Stimulated activated CD4-positive, alpha-beta T cell treated with anti-CD3 and anti-CD28 coated beads, Interleukin-1b, Interleukin-23, amount 100 ng/mL, for 4 hours (primary cell): ENCODE results near the gene MAD1L1.

Source experiments
- DNase-seq, 2 donors: peaks; one replicate each; pipeline ENCODE4 v3.0.0-alpha.2; 2020; ENCODE audit warnings: low read depth in 2 of 2

MAD1L1 gene

DNA sequence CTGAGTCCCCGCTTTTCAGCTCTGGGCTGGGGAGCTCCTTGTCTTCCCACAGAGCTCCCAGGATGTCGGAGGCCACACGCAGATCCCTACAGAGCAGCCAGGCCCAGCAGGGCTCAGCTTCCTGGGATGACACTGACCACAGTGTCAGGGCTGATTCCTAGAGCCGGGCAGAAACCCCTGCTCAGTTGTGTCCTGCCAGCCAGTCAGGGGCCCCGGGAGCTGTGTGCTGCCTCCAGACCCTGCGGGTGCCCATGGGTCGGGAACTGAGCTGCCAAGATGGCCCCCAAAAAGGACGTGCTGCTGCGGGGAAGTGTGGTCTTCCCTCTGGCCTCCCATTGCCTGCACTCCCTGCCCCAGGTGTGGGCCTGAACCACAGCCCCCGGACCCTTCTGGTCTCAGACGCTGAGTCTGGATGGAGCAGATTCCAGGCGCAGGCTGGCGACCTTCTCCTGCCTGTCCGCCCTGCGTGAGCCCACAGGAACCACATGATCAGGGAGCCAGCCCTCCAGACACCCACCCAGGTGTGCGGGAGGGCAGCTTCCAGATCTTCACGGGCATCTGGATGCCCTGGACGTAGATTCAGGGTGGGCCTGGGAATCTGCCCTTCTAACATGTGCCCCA, 217.4 kb downstream of the MAD1L1 start:
- no peak for DNase-seq

DNA sequence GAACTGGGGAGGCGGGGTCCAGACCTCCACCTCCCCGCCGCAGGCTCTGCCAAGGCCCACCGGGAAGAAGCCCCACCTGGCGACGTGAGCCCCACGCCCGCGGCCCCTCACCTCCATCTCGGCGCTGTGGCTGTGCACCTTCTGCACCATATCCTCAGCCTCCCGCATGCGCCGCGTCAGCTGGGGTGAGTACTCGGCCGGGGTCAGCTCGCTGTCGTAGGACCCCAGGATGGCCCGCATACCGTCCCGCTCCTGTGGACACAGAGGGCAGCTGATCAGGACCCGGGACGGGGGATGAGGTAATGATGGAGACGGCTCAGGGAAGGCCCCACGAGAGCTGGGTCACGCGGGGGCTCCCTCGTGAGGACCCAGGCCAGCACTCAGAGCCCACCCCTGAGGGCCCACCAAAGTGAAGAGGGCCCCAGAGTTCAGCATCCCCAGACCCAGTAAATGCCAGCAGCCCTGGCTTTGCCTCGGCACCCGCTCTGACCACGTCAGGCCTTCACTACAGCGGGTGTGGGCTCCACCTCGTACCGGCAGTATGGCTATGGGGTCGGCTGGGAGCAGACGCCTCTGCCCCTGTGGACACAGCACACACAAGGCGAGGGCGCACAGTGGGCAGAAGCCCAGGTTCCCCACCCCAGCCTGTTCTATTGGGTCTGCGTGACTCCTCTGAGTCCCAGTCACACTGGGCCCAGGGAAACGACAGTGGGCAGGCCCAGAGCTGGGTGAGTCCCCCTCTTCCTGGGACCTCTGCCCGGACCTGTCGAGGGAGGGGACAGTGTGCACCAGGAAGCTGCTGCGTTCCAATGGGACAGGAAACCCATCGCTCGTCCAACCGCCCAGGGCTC, 218.1 kb downstream of the MAD1L1 start:
- no peak for DNase-seq

DNA sequence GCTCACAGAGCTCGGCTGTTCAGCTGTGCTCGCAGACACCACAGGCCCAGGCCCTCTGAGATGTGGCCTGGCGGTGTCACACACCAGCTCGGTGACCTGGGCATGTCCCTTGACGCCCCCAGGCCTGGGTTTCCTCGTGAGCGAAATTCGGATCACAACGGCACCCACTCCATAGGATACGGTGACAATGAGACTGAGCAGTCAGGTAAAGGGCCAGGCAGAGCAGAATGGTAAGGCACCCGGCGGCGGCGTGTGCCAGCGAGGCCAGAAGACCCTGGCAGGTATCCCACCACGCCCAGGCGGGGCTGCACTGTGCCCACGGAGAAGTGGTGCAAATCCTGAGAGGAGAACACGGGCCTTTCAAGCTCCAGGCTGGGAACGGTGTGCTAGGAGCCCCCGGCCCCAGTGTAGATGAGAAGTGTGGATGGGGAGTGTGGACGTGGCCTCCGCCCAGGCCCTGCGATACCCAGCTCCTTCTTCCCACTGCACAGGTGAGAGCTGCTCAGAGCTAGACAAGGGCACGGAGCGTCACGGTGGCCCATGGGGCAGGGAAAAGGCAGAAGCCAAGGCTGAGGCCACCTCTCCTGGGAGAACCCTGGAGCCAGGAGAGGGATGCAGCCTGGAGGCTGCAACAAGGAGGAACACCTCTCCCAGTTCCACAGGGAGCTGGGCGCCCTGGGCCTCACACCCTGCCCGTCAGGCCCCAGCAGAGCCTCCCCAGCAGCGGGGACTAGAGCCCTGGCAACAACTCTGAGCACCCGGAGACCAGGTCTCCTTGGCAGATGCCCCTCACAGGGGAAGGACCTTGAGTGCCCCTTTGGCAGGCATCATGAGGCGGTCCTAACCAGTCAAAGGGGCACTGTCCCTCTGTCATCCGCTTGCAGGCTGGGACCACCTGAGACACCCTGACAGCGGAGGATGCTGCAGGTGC, 219.1 kb downstream of the MAD1L1 start:
- no peak for DNase-seq

DNA sequence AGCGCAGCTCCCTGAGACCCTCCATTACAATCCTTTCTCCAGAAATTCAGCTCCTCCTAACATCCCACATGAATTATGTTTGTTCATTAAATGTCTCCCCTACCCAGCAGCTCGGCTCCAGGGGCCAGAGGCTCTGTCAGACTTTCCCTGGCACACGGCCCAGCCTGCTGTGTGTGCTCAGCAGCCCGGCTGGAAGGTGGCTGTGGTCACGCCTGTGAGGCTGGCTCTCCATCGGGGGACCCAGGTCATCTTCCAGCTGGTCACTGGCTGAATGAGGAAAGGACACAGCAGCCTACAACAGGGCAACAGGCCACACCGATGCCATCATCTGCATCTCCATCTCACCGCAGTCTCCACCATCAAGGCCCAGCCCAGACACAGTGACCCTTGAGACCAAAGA, 219.8 kb downstream of the MAD1L1 start:
- no peak for DNase-seq

DNA sequence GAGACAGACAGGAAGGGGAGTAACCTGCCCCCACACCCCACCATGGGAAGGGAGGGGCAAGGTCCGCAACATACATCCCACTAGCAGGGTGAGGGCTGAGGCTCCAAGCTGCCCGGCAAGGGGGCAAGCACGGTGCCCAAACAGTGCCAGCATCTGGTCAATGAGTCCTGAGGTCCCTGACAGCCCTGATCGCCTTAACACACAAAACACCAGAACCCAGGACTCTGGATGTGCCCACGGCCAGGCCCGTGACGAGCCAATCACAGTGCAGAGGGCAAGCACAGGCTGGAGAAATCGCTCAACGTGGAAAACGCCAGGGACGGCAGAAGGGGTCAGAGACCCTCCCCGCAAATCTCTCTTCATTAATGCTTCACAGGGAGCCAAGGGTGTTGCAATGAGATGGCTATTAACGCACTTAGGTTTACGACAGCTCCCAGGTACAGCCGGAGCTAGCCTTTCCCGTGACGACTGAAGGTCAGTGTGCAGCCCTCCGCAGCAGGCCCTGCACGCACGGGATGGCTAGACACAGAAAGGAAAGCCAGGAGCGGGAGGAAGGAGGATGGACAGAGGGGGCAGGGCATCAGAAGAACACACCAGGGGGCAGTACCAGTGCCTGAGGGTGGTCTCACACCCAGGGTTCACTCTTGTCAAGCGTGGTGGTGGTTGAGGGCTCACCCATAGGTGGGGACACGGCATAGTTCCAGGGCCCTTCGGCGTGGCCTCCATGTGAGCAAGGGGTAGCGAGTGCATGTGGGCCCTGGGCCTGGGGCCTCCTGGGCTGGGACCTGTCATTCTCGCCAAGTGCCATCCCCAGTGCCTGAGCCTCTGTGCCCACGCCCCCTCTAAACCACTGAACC, 220.5 kb downstream of the MAD1L1 start:
- no peak for DNase-seq

DNA sequence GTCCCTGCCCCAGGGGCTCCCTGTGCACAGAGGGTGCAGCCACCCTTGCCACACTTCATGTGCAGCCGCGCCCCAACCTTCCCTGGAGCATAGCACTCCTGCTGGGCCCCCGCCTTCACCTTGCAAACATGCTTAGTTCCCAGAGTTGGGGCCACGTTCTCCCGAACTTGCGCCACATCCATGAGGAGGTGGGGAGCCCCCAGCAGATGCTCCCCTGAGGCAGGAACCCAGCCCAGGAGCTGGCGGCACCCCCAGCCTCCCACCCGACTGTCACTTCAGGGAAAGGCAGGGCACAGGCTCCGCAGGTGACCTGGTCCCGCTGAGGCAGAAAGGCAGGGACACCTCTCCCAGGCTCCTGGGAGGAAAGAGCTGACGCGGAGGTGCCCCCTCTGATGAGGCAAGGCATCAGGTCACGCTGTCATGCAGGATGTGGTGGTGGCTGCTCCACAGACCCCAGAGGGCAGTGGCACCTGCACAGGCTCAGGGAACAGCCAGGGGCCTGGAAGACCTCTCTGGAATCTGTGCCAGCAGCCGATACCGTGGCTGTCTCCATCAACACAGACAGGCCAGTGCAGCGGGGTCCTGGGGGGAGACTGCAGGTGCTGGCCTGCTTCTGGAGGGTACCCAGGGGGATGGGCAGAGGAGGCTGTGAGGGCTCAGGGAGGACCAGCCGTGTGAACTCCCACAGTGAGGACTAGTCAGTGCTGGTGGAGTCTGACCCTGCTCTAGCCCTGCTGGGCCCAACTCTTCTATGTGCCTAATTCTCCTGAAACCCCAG, 221.3 kb downstream of the MAD1L1 start:
- DNase-seq: no peak

DNA sequence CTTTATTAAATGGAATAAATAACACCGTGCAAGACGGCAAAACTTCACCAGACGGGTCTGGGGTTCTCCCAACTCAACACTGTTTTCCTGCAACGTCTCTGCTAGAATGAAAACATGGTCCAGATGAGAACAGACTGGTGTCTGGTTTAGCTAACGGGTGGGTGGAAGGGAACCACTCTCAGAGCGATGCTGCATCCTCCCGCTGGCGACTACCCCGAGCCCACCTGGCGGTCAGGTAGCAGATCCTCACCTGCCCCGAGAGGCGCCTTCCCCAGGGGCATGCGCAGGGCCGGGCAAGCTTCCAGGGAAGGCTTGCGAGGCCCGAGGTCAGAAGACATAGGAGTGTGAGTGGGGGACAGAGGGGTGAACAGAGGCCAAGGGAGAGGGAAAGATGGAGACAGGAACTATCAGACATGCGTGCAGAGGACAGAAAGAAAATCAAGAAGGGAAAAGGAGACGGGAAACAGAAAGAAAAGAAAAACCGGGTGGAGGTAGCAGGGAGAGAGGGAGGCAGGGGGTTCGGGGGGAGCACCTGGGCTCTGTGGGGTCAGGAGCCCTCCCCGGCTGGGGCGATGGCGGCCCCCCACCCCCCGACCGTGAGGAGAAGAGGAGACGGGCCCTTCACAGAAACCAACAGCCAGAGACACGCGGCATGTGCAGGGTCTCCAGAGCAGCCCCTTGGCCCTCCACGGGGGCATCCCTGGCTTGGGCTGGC, 222.0 kb downstream of the MAD1L1 start:
- DNase-seq: no peak

DNA sequence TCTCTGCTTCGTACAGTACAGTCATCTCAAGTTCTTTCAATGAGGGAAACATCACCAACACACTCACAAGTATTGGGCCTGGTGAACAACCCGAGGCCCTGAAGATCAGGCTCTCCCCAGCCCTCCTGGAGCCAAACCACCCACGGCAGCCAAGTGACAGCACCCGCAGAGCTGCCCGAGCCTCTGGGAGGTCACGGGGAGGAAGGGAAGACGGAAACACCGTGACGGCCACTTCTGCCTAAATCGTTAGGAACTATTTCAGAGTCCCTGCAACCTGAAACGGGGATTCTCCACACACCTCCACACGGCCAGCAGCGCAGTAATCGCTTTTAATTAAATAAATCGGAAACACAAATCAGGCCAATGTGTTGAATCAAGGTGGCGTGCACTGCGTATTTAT, 222.6 kb downstream of the MAD1L1 start:
- no peak for DNase-seq

DNA sequence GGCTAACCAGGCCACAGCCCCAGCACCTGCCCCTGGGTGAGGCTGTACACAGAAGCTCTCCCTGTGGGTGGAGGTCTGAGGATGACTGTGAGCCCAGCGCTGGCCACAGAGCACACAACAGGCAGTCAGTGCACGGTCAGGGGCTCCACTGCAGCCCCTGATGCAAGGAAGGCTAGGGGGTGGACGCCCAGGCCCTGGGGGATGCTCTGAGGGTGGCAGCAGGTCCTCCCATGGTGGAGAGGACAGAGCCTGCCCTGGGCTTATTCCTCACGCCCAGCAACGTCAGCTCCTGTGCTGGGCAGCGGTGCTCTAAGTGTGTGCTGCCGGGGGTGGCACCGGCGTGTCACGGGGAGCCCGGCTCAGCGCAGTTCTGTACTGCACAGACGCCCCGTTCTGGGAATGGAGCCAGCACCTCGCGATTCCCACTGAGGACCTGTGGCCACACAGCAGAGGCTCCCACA, 223.2 kb downstream of the MAD1L1 start:
- no peak for DNase-seq

DNA sequence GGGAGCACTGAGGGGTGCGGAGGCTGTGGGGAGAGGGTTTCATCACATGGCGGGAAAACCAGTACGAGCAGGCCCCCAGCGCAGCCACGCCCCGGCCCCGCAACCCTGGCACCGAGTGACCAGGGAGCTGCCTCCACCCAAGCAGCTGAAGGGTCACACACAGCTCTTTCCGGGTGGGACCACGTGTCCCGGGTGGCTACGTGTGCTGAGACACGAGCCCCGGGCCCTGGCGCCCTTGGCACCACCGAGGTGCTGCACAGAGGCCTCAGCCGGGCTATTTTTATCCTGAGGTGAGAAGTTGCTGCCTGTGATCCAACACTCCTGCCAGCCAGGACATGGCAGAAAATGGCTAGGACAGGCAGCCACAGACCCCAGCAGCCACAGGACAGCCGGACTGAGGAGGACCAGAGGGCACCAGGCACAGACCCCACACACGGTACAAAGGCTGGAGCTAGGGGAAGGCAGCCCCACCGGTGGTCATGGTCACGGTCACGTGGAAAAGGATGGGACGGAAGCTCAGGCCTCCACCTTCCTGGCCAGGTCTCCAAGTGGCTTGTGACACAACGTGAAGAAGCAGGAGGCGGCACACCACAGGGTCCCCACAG, 223.7 kb downstream of the MAD1L1 start:
- DNase-seq: no peak

DNA sequence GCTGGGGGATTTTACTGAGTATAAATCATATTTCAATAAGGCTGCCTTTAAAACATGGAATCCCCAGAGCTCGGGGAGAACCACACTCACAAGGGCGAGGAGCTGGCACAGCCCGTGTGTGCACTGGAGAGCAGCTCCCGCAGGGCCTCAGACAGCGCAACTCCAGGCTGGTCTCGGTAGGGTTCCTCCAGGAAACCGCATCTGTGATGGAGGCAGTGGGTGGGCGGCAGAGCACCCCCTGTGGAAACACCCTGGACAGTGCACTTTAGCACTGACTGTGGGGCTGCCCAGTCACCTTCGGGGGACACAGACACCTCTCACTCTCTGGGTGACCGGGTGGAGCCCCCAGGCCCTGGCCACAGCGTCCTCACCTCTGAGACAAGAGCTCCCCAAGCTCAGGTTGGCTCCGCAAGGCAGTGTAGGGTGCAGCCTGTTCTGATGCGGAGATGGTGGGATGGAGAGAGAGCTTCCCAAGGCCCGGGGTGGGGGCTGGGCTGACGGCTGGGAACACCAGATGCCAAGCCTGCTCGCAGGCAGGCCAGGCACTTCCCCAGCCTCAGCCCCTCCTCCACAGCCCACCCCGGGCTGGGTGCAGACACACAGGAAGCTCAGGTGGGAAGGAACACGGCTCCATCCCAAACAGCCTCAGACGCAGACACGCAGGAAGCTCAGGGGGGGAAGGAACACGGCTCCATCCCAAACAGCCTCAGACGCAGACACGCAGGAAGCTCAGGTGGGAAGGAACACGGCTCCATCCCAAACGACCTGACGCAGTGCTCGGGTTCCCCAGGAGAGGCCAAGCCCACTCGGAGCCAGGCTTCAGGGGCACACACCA, 224.4 kb downstream of the MAD1L1 start:
- no peak for DNase-seq

DNA sequence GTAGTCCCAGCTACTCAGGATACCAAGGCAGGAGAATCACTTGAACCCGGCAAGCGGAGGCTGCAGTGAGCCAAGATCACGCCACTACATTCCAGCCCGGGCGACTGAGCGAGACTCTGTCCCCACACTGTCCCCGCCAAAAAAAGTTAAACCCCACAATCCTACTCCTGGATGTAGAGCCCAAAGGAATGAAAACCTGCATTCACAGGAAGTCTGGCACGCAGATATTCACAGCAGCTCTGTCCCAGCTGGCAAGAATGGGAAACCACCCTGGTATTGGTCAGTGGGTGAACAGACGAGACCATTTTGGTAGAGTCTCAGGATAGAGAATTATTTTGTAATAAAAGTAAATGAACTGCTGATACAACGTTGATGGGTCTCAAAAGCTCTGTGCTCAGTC, 225.2 kb downstream of the MAD1L1 start:
- DNase-seq: no peak

DNA sequence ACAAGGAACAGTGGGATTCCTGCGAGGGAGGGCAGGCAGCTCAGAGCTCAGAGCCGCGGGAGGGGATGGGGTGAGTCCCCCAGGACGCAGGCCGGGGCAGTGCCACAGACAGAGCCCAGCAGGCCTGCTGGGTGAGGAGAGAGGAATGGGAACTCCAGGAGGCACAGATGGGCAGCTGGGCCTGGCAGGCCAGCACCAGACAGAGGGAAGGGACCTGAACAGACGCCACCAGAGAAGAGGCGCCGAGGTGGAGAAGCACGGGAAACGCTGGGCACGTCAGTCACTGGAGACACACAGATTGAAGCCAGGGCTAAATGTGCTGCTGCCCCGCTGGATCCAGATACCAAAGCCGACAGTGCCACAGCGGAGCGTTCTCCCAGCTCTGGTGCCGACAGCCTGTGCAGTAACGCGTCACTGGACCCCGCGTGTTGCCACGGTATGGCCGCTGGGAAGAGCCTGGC, 225.8 kb downstream of the MAD1L1 start:
- no peak for DNase-seq

DNA sequence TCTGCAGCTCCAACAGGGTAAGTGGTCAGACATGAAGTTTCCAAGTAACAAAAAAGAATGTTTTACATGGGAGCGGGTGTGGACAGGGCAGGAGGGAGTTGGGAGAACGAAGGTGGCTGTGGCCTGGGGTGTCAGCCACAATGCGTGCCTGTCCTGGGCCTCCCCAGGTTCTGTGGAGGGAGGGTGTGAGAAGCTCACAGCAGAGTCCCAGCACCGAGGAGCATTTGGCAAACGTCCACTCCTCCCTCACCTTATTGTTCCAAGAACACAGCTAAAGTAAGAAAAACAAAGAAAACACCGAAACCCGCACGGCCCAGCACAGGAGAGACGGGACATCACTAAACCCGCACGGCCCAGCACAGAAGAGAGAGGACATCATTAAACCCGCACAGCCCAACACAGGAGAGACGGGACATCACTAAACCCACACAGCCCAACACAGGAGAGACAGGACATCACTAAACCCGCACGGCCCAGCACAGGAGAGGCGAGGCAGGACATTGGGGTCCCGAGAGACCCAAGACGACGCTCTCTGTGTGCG, 226.4 kb downstream of the MAD1L1 start:
- no peak for DNase-seq

DNA sequence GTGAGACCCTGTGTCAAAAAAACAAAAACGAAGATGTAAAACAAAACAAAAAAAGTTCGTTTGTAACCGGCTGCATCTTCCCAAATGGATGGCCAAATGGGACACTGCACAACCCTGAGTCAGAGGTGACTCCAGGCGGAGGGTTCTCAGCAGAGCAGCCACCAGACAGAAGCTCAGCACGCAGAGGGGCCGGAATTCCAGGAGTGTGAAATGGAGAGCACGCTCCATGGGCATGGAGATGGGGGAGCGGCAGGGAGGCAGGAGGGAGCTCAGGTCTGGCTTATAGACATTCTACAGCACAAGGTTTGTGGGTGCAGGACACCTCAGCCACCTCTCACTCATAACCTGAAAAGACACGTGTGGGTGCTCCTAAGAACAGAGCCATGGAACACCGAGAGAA, 227.0 kb downstream of the MAD1L1 start:
- DNase-seq: no peak

DNA sequence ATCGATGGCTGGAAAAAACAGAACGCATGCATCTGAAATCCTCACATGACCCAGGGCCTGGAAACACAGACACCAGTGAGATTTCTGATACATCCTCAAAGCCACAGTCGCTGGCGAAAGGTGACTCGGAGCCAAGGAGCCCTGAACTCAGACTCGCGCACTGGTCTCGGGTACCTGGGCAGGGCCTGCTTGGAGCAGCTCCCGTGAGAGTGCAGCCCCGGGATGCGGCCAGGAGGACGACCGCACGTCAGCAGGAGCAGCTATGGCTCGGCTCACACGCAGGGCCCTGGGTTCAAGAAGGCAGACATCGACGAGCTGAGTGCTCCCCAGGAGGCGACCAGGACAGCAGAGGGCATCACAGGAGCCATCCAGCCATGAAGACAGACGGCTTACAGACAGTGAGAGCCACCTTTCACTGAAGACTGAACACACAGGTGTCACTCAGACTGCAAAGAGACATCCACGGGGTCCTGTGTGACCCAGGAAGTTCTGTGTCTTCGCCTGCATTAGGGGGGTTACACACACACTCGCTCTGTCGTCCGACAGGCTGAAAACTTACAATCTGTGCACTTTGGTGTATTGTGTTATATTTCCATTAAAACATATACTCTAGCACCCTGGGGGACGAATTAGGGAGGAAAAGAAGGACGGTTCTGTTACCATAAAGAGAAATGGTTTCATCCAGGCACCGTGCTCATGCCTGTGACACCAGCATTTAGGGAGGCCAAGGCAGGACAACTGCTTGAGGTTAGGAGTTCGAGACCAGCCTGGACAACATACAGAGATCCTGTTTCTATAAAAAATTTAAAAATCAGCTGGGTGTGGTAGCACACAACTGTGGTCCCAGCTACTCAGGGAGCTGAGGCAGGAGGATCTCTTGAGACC, 227.7 kb downstream of the MAD1L1 start:
- no peak for DNase-seq
